ENCODE data around the gene WT1.

GRCh38 chr11:32469791-32470190 lies 34.5 kb upstream of the WT1 start:
- TF ChIP-seq FOXM1 (IDR thresholded peaks at IDR 0.05; ENCODE audit: borderline replicate concordance, low read depth) (no peak), TAF1 (IDR thresholded peaks at IDR 0.05; ENCODE audit: low read depth) (no peak), RAD21 (IDR thresholded peaks at IDR 0.05; ENCODE audit: low read depth) (no peak), REST (IDR thresholded peaks at IDR 0.05; ENCODE audit: low read depth) (no peak), CREB1 (IDR thresholded peaks at IDR 0.05; ENCODE audit: low read depth) (no peak), NFIC (IDR thresholded peaks at IDR 0.05) (no peak), TEAD4 (IDR thresholded peaks at IDR 0.05) (no peak), MAX (IDR thresholded peaks at IDR 0.05) (no peak), USF1 (IDR thresholded peaks at IDR 0.05) (no peak), YY1 (IDR thresholded peaks at IDR 0.05; ENCODE audit: low read depth) (no peak), EGR1 (IDR thresholded peaks at IDR 0.05) (no peak), TCF12 (IDR thresholded peaks at IDR 0.05; ENCODE audit: low read depth) (no peak), ZBTB7A (IDR thresholded peaks at IDR 0.05; ENCODE audit: low read depth) (no peak)
